NCI-H1694 (cell line): ENCODE results near the gene LRBA.
"Not testable (repeated sequence)": the region's sequence is repeated elsewhere in the genome, so short reads cannot be mapped to it uniquely, and the experiment has no call there.

Experiments
- DNase-seq: peaks from one replicate; lab custom pipeline; 2025; lab: John Stamatoyannopoulos, UW

Gene LRBA

GRCh38 chr4:150973626-150974251 is 41.3 kb downstream of the LRBA start:
- DNase-seq: no peak

- DNase-seq: no peak
Observed at GRCh38 chr4:150972592-150972991, 42.5 kb downstream of the LRBA start.

DNA sequence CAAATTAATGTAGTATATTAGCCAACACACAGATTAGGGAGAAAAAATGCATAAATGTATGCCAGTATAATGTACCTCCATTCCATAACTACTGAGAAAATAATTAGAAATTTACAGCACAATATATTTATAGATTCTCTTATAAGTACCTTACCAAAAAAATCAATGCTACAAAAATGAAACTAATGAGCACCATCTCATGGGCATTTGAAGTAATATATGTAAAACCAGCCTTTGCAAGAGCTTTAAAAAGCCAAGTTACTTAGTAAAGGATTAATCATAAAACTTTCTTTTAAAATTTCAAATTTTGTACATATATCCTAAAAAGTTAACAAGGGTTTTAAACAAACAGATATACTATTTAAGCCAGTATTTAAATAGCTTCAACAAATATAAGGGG is 43.2 kb downstream of the LRBA start:
- DNase-seq: no peak

DNA sequence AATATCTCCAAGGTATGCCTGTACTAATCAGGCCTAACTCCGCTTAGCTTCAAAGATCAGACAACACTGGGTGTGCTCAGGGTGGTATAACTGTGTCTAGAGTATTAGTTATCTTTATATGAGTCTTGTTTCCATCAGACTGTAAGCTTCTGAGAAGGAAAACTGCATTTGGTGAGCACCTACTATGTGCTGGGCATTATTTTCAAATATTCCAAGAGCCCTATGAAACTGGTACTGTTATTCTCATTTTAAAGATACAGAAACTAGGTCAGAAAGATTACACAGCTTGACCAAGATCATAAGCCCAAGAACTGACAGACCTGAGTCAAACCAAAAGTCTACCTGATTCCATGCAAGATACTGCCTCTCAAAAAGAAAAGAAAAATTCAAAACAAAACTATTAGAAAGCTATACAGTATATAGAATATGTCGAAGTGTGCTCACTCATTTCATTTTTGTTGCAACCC is 44.4 kb downstream of the LRBA start:
- no peak for DNase-seq

DNA sequence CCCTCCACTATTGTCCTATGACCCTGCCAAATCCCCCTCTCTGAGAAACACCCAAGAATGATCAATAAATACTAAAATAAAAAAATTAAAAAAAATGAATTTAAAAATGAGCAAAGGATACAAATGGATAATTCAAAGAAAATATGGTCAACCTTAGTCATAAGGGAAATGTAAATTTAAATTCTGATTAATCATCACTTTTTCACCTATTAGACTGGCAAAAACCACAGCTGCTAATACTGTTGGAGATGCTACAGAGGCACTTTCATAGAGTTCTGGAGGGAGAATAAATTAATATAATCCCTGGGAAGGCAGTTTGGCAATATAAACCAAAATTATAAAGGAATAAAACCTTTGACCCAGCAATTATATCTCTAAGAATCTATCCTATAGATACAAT is 50.3 kb downstream of the LRBA start:
- DNase-seq: no peak

DNA sequence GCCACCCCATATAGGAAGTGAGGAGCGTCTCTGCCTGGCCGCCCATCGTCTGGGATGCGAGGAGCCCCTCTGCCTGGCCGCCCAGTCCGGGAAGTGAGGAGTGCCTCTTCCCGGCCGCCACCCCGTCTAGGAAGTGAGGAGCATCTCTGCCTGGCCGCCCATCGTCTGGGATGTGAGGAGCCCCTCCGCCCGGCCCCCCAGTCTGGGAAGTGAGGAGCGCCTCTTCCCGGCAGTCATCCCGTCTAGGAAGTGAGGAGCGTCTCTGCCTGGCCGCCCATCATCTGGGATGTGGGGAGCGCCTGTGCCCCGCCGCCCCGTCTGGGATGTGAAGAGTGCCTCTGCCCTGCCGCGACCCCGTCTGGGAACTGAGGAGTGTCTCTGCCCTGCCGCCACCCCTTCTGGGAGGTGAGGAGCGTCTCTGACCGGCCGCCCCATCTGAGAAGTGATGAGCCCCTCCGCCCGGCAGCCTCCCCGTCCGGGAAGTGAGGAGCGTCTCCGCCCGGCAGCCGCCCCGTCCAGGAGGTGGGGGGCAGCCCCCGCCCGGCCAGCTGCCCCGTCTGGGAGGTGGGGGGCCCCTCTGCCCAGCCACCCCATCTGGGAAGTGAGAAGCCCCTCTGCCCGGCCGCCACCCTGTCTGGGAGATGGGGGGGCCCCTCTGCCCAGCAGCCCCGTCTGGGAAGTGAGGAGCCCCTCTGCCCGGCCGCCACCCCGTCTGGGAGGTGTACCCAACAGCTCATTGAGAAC is 51.3 kb downstream of the LRBA start:
- not testable (repeated sequence) for DNase-seq

DNA sequence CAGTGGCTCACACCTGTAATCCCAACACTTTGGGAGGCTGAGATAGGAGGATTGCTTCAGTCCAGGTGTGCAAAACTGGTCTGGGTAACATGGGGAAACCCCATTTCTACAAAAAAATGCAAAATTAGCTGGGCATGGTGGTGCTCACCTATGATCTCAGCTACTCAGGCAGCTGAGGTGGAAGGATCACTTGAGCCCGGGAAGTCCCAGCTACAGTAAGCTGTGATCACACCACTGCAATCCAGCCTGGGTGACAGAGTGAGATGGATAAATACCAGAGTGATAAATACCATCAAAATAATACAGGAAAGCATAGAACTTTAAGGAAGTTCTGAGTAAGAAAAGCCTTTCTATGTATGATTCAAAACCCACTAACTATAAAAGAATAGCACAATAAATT is 52.8 kb downstream of the LRBA start:
- DNase-seq: no peak

DNA sequence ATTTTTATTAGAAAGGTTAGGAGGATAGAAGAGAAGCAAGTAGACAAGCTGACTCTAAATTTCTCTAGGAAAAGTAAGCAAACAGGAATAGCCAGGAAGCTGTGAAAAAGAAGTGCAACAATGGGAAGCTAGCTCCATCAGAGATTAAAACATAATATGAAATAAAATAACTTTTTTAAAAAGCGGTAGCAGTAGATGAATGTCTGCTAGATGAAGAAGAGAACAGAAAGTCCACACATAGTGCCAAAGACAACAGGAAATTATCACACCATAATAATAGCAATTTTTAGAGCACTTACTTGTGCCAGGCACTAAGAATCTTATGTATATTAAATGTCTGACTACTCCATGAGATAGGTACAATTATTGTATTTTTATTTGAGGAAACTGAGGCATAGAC is 53.5 kb downstream of the LRBA start:
- DNase-seq: no peak

DNA sequence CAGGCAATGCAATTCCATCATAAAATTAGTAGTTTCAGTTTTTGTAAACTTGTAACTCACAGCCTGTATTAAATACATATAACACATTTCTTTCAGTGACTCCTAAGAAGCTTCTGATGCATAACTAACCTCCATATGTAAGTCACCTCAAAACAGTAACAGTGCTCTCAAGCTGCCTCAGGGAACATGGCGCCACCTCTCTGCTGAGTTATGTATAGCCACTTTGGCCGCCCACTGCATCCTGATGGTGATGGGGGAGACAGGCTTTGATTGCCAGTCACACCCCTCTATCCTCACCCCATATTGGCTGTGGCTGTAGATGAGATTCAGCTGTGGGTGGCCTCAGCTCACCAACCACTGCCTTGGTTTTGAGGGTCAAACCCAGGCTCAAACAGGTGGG is 54.3 kb downstream of the LRBA start:
- no peak for DNase-seq

DNA sequence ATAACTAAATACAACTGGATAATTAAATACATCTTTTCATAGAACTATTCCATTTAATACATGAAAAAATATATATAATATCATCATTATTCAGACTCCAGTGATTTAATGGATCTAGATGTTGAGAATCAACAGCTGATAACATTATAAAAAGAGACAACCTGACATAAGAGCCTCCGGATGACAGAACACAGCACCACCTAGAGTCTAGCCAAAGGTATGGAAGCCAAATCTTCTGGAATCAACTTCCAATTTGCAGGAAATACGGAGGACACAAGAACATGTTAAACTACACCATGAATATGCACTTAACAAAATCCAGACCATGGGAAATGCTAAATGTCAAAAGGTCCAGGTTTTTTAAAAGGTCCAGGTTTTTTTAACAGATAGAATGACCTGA is 55.0 kb downstream of the LRBA start:
- no peak for DNase-seq

- not testable (repeated sequence) for DNase-seq
Observed at GRCh38 chr4:150957981-150958380, 57.1 kb downstream of the LRBA start.

GRCh38 chr4:150957095-150957494 is 58.0 kb downstream of the LRBA start:
- not testable (repeated sequence) for DNase-seq

DNA sequence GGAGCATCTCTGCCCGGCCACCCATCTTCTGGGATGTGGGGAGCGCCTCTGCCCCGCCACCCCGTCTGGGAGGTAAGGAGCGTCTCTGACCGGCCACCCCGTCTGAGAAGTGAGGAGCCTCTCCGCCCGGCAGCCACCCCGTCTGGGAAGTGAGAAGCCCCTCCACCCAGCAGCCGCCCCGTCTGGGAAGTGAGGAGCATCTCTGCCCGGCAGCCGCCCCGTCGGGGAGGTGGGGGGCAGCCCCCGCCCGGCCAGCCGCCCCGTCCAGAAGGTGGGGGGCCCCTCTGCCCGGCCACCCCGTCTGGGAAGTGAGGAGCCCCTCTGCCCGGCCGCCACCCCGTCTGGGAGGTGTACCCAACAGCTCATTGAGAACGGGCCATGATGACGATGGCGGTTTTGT is 61.2 kb downstream of the LRBA start:
- not testable (repeated sequence) for DNase-seq

DNA sequence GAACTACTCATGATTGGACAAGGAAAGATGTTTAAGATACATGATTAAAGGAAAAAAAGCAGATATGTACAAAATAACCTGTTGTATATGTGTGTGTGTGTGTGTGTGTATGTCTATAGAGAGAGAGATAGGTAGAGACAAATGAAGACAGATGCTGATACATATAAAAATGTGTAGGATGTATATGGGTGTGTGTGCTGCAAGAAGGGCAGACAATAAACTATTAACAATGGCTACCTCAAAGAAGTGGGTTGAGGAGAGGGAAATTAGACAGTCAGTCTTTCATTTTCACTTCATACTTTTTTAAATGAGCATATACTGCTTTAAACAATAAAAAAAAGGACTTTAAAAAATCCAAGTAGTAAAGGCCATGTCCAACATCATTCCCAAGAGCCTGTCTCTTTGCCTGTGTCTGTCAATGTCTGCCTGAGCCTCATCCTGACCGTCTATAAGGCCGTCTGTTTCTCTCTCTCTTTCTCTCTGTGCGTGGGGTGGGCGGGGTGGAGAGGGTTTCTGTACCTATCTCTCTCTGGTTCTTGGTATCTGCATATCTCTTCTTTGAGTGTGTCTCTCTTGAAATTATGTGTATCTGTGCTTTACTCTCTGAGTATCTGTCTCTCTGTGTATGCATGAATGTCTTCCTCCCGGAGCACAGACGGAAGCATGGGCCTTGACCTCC is 62.8 kb downstream of the LRBA start:
- DNase-seq: no peak

- DNase-seq: no peak
Observed at GRCh38 chr4:150950657-150951288, 64.3 kb downstream of the LRBA start.

GRCh38 chr4:150949943-150950342 is 65.1 kb downstream of the LRBA start:
- no peak for DNase-seq

DNA sequence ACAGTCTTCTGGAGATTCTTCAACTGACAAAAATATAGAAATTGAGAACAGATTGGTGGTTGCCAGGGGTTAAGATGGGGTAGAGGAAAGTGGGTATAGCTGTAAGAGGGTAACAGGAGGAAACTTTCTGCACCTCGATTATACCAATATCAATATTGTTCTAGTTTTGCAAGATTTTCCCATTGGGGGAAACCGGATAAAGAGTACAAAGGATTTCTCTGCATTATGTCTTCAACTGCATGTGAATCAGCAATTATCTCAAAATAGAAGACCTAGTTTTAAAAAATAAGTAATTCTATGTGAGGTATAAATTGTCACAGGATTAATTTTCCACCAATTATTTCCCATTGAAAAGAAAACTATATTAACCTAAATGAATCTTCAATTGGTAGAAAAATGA is 65.7 kb downstream of the LRBA start:
- DNase-seq: no peak

- no peak for DNase-seq
Observed at GRCh38 chr4:150948710-150949109, 66.4 kb downstream of the LRBA start.

DNA sequence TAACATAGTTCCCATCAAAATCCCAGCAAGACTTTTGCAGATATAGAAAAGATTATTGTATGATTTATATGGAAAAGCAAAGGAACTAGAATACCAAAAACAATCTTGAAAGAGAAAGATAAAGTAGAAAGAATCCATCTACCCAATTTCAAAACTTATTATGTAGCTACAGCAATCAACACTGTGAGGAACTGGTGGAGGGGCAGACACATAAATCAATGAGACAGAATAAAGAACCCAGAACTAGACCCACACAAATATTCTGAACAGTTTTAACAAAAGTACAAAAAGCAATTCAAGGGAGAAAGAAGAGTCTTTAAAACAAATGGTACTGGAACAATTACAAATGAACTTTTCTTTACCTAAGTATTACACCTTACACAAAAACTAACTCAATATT is 67.0 kb downstream of the LRBA start:
- DNase-seq: no peak

DNA sequence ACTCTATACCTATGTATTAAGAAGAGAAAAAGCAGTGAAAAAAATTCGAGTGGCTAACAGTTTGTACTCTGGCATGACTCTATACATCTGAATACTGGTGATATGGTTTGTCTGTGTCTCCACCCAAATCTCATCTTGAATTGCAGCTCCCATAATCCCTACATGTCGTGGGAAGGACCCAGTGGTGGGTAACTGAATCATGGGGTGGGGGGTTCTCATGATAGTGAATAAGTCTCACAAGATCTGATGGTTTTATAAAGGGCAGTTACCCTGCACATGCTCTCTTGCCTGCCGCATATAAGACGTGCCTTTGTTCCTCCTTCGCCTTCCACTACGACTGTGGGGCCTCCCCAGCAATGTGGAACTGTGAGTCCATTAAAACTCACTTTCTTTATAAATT is 70.4 kb downstream of the LRBA start:
- DNase-seq: no peak

DNA sequence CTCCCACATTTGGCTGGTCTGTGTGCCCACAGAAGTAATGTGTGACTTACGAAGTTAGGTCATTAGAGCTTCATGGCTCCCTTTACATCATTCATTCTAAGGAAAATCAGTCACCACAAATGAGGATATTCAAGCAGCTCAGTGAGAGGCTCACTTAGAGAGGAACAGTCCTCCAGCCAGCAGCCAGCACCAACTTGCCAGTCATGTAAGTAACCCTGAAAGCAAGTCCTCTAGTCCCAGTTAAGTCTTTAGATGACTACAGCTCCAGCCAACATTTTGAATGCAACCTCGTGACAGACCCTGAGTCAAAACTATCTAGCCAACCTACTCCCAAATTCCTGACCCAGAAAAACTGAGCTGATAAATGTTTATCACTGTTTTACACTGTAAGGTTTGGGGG is 71.3 kb downstream of the LRBA start:
- no peak for DNase-seq

GRCh38 chr4:150943126-150943525 is 72.0 kb downstream of the LRBA start:
- no peak for DNase-seq

DNA sequence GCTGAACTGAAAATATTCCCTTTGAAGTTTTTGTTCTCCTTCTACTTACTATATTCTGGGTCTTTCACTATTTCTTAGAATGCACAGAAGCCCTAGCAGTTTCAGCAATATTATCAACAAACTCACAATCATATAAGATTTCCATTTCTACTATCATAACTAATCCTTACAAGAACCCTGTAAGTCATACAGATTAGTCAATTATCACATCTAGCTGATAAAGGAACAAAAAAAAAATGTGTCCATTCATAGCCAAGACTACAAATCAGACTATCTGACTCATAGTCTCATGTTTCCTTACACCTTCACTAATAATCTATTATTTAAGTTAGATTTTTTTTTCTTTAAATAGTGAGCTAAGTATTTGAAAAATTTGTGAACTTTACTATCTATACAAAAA is 72.5 kb downstream of the LRBA start:
- no peak for DNase-seq
